Heart left ventricle (tissue), 16 donors: ENCODE results near the gene PKDCC. TPM values are rescaled to one million over a fixed set of nuclear protein-coding genes. Genes with fewer than 3 reads are reported as not detected.

Source experiments
- ATAC-seq, 4 donors: fragments of 200-7000 bp; cut with Tn5 transposase; one replicate each; pipeline ENCODE4 v1.9.1; 2020 to 2022; ENCODE audit warnings: moderate library complexity in 4 of 4, mild to moderate bottlenecking in 3 of 4, moderate number of reproducible peaks in 1 of 4
- DNase-seq, 5 donors: peaks; one replicate each; pipeline ENCODE4 v3.0.0-alpha.2; 2020
- H3K27ac ChIP-seq, 12 donors: fragments of 200-600 bp; sonication (generic) in 4 of 12; one replicate each; pipeline versions ENCODE4 v1.5.0 to v1.8.0; 2016 to 2022; ENCODE audit warnings: mild to moderate bottlenecking in 2 of 12
- H3K27me3 ChIP-seq, 9 donors: fragments of 200-600 bp; sonication (generic) in 2 of 9; one replicate each; pipeline versions ENCODE4 v1.5.1 to v1.8.0; 2016 to 2022; ENCODE audit warnings: mild to moderate bottlenecking in 3 of 9
- H3K36me3 ChIP-seq, 9 donors: fragments of 200-600 bp; sonication (generic) in 2 of 9; one replicate each; pipeline versions ENCODE4 v1.5.0 to v1.8.0; 2018 to 2022; ENCODE audit warnings: mild to moderate bottlenecking in 2 of 9
- H3K4me1 ChIP-seq, 12 donors: fragments of 200-600 bp; sonication (generic) in 4 of 12; one replicate each; pipeline versions ENCODE4 v1.5.0 to v1.8.0; 2016 to 2022; ENCODE audit warnings: mild to moderate bottlenecking in 3 of 12
- H3K4me3 ChIP-seq, 12 donors: fragments of 200-600 bp; sonication (generic) in 4 of 12; one replicate each; pipeline versions ENCODE4 v1.5.0 to v1.8.0; 2017 to 2022; ENCODE audit warnings: mild to moderate bottlenecking in 9 of 12, moderate library complexity in 4 of 12
- H3K9me3 ChIP-seq, 12 donors: fragments of 200-600 bp; sonication (generic) in 4 of 12; one replicate each; pipeline versions ENCODE4 v1.5.0 to v1.8.0; 2016 to 2022; ENCODE audit warnings: mild to moderate bottlenecking in 1 of 12
- POLR2A ChIP-seq, 2 donors: fragments of 450-650 bp; IDR thresholded peaks; one replicate each; pipeline ENCODE4 v1.6.1; 2017; ENCODE audit warnings: antibody characterized with exemption in 2 of 2, mild to moderate bottlenecking in 2 of 2, moderate library complexity in 2 of 2
- WGBS, 4 donors: extraction: QIAGEN DNeasy Blood & Tissue Kit in 2 of 4; methylation state at CpG; one replicate each; pipeline versions ENCODE4 v1.1.5 to v1.1.7; 2013 to 2018; 5-methylcytosine and 5-hydroxymethylcytosine counted together
- intact Hi-C, 10 donors: fragments of 100-400 bp; cut with DNase I; formaldehyde crosslinking; loops; one replicate each; pipeline versions ENCODE4 v1.11.1 to v1.14.2; 2022
- polyA plus RNA-seq, 2 donors: library from polyadenylated mRNA; stranded (reverse); fragments of 200-250 nt; gene quantifications; one replicate each; pipeline ENCODE4 v1.2.3, GENCODE V29; 2013
- total RNA-seq, 9 donors: library from RNA; depleted of rRNA in 2 of 9; stranded (reverse); fragments of >200 nt in 2 of 9; fragmentation: NEBNext Ultra II Directional in 3 of 9; extraction: Animal tissue kit (Norgen Biotek cat#: 25700) in 3 of 9; gene quantifications; one replicate each; pipeline versions ENCODE4 v1.1.0 to v1.2.4, GENCODE V29; 2016 to 2023
- TF ChIP-seq, protein P1 (sequence below), 12 donors: fragments of 200-600 bp; sonication (generic) in 4 of 12; IDR thresholded peaks; one replicate each; pipeline versions ENCODE4 v1.5.0 to v1.8.0; 2018 to 2022; ENCODE audit warnings: antibody characterized with exemption in 12 of 12, mild to moderate bottlenecking in 5 of 12
- donor health status: ischemic (EF 13 %, LVEDD 7.1; RV severe dilation, severe dysfunction).
- donor health status: healthy with polysubstance abuse.
- donor health status: DM: no; HTN: yes; CAD: no.
- donor health status: DM: no; HTN: no; CAD: no.
- donor health status: ischemic (EF 25% LVEDD 6.9; RV normal size, moderate dysfunction).
- donor health status: ischemic (EF 25% LVEDD 5.7; RV mildly dilated, moderate dysfunction).
- donor health status: healthy.
- donor health status: DM: yes; HTN: yes; CAD: no.
- donor health status: ischemic (EF 35%, LVEDD 5.7; RV mildly dilated, moderate dysfunction).
- donor health status: nonischemic (EF 11% LVEDD 7.7; RV severe dilation, severe dysfunction).
- donor health status: DM: yes; HTN: yes; CAD: no.
- donor health status: PGD.
- donor health status: ischemic (EF 29% LVEDD 5.4; RV normal size, mild dysfunction).
- donor health status: nonischemic (EF 23%, LVEDD 6.1; RV moderate dilation, normal function).

Gene PKDCC
- total and polyA plus RNA-seq, 11 donors: 22.7 to 124 (median 53.2) TPM

DNA sequence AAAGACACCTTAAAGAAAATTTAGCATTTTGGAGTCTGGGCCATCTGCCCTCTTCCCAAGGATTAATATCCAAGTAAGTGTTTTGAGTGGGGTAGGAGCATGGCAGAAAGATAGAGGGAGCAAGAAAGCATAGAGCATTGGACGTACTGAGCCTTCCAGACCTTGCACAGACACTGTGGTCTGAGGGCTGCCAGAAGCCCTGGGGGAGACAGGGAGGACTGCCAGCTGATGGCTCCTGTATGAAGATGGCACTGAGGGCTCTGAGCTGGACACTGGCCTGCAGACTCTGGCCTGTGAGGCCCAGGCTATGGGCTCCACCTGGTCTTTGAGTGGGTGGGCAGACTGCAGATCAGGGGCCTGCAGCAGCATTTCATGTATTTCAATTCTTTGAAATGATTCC lies 2.9 kb upstream of the PKDCC start:
- ATAC-seq (no peak), DNase-seq (no peak)
- H3K27ac ChIP-seq: peak overlapping the region in 4 of 12 donors; percentile 85 to 98 (median 91)
- TF ChIP-seq, protein P1, sequence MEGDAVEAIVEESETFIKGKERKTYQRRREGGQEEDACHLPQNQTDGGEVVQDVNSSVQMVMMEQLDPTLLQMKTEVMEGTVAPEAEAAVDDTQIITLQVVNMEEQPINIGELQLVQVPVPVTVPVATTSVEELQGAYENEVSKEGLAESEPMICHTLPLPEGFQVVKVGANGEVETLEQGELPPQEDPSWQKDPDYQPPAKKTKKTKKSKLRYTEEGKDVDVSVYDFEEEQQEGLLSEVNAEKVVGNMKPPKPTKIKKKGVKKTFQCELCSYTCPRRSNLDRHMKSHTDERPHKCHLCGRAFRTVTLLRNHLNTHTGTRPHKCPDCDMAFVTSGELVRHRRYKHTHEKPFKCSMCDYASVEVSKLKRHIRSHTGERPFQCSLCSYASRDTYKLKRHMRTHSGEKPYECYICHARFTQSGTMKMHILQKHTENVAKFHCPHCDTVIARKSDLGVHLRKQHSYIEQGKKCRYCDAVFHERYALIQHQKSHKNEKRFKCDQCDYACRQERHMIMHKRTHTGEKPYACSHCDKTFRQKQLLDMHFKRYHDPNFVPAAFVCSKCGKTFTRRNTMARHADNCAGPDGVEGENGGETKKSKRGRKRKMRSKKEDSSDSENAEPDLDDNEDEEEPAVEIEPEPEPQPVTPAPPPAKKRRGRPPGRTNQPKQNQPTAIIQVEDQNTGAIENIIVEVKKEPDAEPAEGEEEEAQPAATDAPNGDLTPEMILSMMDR (IDR thresholded peaks at IDR 0.05): no peak
- no peak for TF ChIP-seq POLR2A (IDR thresholded peaks at IDR 0.05)
- no peak overlapping the region for H3K4me3 ChIP-seq
- H3K4me1 ChIP-seq: peaks cover 0 to 33% (median 9%) of the 10 kb centered on the region in 12 donors
- peaks cover 0 to 37% (median 0%) of the 10 kb centered on the region in 9 donors for H3K27me3 ChIP-seq
- no peaks in the 10 kb centered on the region for H3K9me3 ChIP-seq
- H3K36me3 ChIP-seq: no peaks in the 10 kb centered on the region
- WGBS, 4 donors: 61 to 80% (median 73%) methylated on average over 1 of the region's 1 CpG
- intact Hi-C loops: loop anchor here in 4 of 10 donors (5.0 to 10.0 kb wide), 3 partner anchors 90 to 113 kb away; no protein-coding TSS in a partner anchor

- no peak overlapping the region for H3K4me3 ChIP-seq
- 67 to 76% (median 73%) methylated on average over 3 of the region's 3 CpGs for WGBS, 4 donors
- ATAC-seq (no peak), DNase-seq (no peak)
- peaks cover 0 to 37% (median 9%) of the 10 kb centered on the region in 12 donors for H3K4me1 ChIP-seq
- intact Hi-C loops: loop anchor here in 4 of 10 donors (5.0 to 10.0 kb wide), 3 partner anchors 91 to 113 kb away; no protein-coding TSS in a partner anchor
- H3K27ac ChIP-seq: peak overlapping the region in 9 of 12 donors; percentile 82 to 98 (median 92)
- H3K27me3 ChIP-seq: peaks cover 0 to 39% (median 0%) of the 10 kb centered on the region in 9 donors
- H3K9me3 ChIP-seq: no peaks in the 10 kb centered on the region
- H3K36me3 ChIP-seq: no peaks in the 10 kb centered on the region
- TF ChIP-seq, protein P1 (IDR thresholded peaks at IDR 0.05): no peak
- TF ChIP-seq POLR2A (IDR thresholded peaks at IDR 0.05): no peak
Measured at GRCh38 chr2:42045352-42045751, 2.5 kb upstream of the PKDCC start.

DNA sequence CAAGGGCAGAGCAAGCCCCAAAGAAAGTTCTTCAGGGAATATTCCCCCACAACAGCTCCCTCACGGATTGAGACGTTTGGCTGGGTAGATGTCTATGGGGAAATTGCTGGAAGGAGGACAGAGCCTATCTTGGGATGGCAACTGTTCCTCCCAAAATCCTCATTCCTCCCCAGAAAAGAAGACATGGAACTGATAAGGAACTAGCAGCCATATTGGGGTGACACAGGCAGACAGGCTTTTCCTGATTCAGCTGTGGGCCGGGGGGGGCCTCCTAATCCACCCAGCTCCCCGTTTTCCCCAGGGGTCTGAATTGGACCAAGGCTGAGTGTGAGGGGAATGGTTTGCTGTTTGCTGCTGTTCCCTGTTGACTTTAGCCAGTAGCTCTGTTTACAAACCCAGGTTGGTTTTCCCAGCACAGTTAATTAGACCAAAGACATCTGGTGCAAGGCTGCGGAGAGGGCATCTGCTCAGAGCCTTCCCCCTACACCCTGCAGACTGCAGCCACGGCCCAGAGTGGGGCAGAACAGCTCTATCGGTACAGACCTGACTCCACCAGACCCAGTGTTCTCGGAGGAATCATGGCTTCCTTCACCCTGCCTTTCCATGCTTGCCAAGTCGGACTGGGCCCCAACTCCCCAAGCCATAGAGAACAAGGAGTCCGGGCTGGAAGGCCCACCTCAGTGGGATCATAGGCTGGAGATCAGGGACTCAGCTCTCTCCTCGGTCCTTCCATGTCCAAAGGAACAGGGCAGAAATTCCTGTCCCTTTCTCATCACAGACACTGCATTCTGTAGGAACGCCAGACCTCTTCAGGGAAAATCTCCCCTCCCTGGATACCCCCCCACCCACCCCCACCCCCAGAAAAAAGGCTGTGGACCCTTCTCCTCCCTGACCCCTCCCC lies 1.7 kb upstream of the PKDCC start:
- no peak for TF ChIP-seq POLR2A (IDR thresholded peaks at IDR 0.05)
- TF ChIP-seq, protein P1 (IDR thresholded peaks at IDR 0.05): no peak

More for the DNA sequence above, 1.7 kb upstream of the PKDCC start:
- ATAC-seq: no peak
- no peak for DNase-seq
- Histone ChIP-seq H3K27me3 (peaks cover 0 to 39% (median 0%) of the 10 kb centered on the region in 9 donors), H3K4me3 (peak overlapping the region in 6 of 12 donors; percentile 66 to 95 (median 72)), H3K4me1 (peaks cover 3 to 45% (median 10%) of the 10 kb centered on the region in 12 donors), H3K9me3 (no peaks in the 10 kb centered on the region), H3K36me3 (no peaks in the 10 kb centered on the region), H3K27ac (peak overlapping the region in 10 of 12 donors; percentile 25 to 98 (median 90))
- intact Hi-C loops: loop anchor here in 4 of 10 donors (5.0 to 10.0 kb wide), 3 partner anchors 91 to 114 kb away; no protein-coding TSS in a partner anchor
- 65 to 73% (median 70%) methylated on average over 12 of the region's 12 CpGs for WGBS, 4 donors
